Central memory CD4-positive, alpha-beta T cell (primary cell): Measurements from ENCODE around the gene DDX60.

Source experiments
- DNase-seq: peaks from one replicate; pipeline ENCODE4 v3.0.0; 2022

Gene DDX60

DNA sequence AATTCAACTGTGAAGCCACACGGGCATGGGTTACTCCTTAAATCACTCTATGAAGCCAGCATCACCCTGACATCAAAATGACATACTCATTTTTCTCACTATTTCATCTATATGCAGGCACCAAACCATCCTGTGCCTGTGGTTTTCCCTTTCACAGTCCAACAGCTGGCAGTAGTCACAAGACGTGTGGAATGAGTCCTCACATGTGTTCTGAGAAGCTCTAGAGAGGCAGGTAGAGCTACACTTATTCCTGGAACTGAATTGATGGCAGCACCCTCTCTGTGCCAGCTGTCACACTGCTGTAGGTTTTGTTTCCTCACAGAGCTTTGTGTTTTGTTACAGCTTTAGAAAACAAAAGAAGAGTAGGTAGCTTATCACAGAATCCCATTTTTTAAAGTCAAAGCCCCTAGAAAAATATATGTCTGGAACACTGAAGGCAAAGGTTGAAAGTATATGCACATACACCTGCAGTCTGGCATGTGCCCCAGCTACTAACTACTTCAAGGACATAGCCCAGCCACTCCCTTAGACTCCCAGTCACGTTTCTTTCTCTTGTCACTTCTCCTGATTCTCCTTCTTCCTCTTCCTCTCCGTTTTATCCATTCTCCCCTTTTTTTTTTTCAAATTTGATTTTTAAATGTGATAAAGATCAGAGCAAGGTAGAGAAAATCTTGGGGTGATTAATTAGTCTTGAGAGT lies 119.1 kb downstream of the DDX60 start:
- DNase-seq: no peak

DNA sequence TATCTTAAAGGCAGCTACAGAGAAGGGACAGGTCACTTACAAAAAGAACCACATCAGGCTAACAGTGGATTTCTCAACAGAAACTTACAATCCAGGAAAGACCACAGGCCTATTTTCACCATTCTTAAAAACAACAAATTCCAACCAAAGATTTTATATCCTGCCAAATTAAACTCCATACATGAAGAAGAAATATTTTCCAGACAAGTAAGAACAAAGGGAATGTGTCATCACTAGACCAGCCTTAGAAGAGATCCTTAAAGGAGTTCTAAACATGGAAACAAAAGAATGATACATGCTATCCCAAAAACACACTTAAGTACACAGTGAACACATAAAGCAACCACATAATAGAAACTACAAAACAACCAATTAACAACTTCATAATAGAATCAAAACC lies 120.6 kb downstream of the DDX60 start:
- no peak for DNase-seq

DNA sequence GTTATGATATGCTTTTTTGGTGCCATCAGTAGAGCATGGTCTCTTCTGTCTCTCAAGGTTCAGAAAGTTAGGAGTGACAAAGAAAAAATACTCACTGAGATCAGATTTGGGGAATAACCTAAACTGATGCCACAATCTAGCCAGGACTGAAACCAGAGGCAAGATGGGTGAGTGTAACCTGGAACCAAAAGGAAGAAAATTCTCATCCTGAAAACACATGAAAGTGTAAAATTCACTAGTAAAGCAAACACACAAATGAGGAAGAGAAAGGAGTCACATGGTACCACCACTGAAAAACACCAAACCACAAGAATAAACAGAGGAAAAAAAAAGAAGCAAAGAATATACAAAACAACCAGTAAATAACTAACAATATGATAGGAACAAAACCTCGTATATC lies 129.8 kb downstream of the DDX60 start:
- DNase-seq: no peak

DNA sequence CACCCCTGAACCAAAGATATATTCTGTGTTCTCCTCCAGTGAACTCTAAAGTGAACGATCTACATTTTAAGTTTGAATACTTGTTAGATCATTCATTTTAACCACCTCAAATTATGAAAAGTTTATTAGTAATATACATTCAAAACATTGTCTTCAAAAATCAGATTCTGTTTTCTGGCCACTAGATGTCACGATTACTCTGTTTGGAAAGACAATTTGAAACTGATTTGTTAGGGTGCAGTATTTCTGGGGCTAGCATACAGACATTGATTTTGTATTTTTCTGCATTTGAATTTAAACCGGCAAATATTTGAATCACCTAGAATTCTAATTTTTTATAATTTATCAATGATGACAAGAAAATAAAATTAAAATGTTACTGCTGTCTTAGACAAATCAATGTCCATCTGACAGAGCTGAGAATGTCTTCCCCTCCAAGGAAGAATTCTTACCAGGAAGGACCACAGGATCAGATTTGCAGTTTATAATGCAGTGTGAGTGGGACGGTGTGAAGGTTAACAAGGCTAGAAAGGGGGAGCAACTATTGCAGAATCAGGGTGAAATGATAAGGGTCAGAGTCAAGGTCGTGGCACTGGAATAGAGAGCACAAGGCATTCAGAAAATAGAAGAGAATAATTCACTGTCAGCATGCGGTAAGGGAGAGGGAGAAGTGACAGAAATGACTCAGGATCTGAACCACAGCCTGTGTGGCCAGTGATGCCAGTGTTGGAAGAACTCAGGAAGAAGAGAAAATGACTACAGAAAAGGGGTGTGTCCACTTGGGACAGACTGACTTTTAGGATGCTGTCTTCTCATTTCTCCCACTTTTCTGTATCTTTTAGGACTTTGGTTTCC lies 134.6 kb downstream of the DDX60 start:
- DNase-seq: peak; percentile 2

DNA sequence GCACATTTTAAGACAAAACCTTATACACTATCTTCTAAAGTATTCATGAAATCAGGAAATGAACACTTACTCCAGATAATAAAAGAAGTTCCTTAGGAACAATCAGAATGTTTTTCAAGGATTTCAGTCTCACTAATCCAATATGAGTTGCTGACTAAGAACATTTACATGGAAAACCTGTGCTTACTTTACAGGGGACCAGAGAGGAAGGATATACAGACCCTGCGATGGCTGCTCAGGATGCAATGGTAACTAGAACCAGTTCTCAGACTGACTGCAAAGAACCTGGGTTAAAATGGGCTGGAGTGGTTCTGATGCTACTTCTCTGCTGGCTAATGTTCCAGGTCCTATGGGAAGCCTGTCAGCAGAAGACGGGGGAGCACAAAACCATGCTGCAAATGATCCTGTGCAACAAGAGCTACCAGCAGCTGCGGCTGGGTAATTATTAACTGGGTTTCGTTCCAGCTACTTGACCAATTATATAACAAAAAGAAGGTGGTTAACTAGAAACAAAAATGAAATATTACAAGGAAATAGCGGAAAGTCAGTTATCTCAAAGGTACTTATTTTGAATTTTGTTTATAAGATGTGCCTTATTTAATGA lies 140.9 kb downstream of the DDX60 start:
- no peak for DNase-seq

DNA sequence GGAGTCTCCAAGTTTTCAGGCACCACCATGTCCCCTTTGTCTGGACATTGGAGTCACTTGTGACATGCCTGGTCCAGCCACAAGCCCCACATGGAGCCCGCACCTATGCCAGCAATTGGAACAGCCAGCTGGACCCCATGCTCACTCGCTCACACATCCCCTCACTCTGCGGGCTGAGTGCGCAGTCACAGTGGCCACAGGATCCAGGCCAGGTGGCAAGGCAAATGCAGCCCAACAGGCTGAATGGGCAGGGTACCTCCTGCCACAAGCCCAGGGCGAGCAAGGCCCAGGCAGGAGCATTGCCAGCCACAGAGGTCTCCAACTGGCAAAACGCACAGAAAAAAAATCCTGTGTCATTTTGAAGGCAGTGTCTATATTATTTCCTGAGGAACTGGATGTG lies 144.2 kb downstream of the DDX60 start:
- no peak for DNase-seq

DNA sequence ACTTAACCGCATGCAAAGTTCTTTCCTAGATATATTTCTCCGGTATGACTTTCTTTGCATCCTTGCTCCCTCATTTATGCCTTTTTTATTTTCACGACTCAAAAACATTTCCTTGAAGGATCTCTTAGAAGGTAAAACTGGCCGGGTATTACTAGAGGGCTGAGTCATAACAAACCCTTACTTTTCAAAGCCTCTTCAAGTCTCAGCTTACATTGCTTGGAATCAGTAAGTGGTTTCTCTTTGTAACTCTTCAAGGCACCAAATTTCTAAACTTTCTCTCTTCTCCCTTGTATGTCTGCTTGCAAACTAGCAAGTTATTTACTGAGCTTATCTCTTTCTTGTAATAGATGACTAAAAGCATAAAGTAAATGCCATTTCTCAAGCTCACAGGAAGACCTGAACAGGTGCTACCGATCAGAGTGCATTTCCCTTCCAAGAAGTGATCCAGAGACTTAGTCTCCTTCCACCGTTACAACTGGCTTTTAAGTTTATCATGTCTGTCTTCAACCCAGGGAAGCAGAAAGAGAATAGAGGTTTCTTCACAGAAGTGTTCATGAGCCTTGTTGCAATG lies 150.8 kb downstream of the DDX60 start:
- DNase-seq: no peak
